CD4-positive, CD25-positive, alpha-beta regulatory T cell (primary cell): ENCODE data around the gene GMDS. TPM values are rescaled to one million over a fixed set of nuclear protein-coding genes. Genes with fewer than 3 reads are reported as not detected.

ENCODE experiments used
- ATAC-seq, 2 donors: fragments of 150-1000 bp; cut with Tn5 transposase; one replicate each; pipeline ENCODE4 v1.10.0; 2021; ENCODE audit warnings: low read depth in 2 of 2, moderate number of reproducible peaks in 2 of 2, moderate library complexity in 1 of 2
- DNase-seq, 3 donors: peaks; one replicate each; pipeline versions ENCODE4 v3.0.0 to v3.0.0-alpha.2; 2012 to 2022; ENCODE audit warnings: mixed read lengths in 1 of 3
- H3K27ac ChIP-seq: one replicate; pipeline ENCODE4 v1.7.0; 2013; ENCODE audit warnings: mild to moderate bottlenecking, low read length; ENCODE audit not compliant: insufficient read depth, poor library complexity, severe bottlenecking
- H3K27me3 ChIP-seq: one replicate; pipeline ENCODE4 v1.7.0; 2013; ENCODE audit warnings: low read length; ENCODE audit not compliant: control insufficient read depth, insufficient read depth
- H3K36me3 ChIP-seq: one replicate; pipeline ENCODE4 v1.7.0; 2013; ENCODE audit warnings: mild to moderate bottlenecking, low read length, moderate library complexity; ENCODE audit not compliant: control insufficient read depth, insufficient read depth
- H3K4me1 ChIP-seq: 2 replicates; pipeline ENCODE4 v1.7.0; 2013; ENCODE audit warnings: mild to moderate bottlenecking, low read length; ENCODE audit not compliant: insufficient read depth, control insufficient read depth, poor library complexity, severe bottlenecking
- H3K4me3 ChIP-seq: one replicate; pipeline ENCODE4 v1.7.0; 2013; ENCODE audit warnings: low read depth, mild to moderate bottlenecking, low read length, moderate library complexity
- H3K9me3 ChIP-seq, 2 experiments: 1 replicate in 1 of 2; 2 replicates in 1 of 2; pipeline ENCODE4 v1.7.0; 2013; ENCODE audit warnings: low read length in 2 of 2, mild to moderate bottlenecking in 1 of 2, moderate library complexity in 1 of 2; ENCODE audit not compliant: control insufficient read depth in 2 of 2
- H3K27ac Mint-ChIP-seq, 3 donors: one replicate each; pipeline ENCODE4 v1.8.0; 2020 to 2022; ENCODE audit warnings: mild to moderate bottlenecking in 3 of 3, mixed read lengths in 3 of 3, moderate library complexity in 2 of 3
- H3K27me3 Mint-ChIP-seq: one replicate; pipeline ENCODE4 v1.8.0; 2022; ENCODE audit warnings: mild to moderate bottlenecking, mixed read lengths
- H3K36me3 Mint-ChIP-seq: one replicate; pipeline ENCODE4 v1.8.0; 2020; ENCODE audit warnings: mixed read lengths
- H3K4me1 Mint-ChIP-seq, 4 donors: one replicate each; pipeline ENCODE4 v1.8.0; 2020 to 2022; ENCODE audit warnings: mixed read lengths in 4 of 4, mild to moderate bottlenecking in 1 of 4
- H3K4me3 Mint-ChIP-seq, 4 donors: one replicate each; pipeline ENCODE4 v1.8.0; 2020 to 2022; ENCODE audit warnings: mild to moderate bottlenecking in 4 of 4, mixed read lengths in 4 of 4, moderate library complexity in 3 of 4
- H3K9me3 Mint-ChIP-seq, 7 donors: one replicate each; pipeline ENCODE4 v1.8.0; 2020 to 2022; ENCODE audit warnings: mixed read lengths in 7 of 7, mild to moderate bottlenecking in 3 of 7, moderate library complexity in 2 of 7
- polyA plus RNA-seq, 4 donors: library from polyadenylated mRNA; unstranded; fragments of 300-500 nt; fragmentation: Illumina TruSeq; gene quantifications; one replicate each; pipeline ENCODE4 v1.2.3, GENCODE V29; 2021
- total RNA-seq: library from RNA; stranded (reverse); gene quantifications from one replicate; pipeline ENCODE4 v1.2.3, GENCODE V29; 2022

Gene GMDS
- total and polyA plus RNA-seq, 5 donors from 2014 or later: 17.5 to 23.9 (median 20.2) TPM

DNA sequence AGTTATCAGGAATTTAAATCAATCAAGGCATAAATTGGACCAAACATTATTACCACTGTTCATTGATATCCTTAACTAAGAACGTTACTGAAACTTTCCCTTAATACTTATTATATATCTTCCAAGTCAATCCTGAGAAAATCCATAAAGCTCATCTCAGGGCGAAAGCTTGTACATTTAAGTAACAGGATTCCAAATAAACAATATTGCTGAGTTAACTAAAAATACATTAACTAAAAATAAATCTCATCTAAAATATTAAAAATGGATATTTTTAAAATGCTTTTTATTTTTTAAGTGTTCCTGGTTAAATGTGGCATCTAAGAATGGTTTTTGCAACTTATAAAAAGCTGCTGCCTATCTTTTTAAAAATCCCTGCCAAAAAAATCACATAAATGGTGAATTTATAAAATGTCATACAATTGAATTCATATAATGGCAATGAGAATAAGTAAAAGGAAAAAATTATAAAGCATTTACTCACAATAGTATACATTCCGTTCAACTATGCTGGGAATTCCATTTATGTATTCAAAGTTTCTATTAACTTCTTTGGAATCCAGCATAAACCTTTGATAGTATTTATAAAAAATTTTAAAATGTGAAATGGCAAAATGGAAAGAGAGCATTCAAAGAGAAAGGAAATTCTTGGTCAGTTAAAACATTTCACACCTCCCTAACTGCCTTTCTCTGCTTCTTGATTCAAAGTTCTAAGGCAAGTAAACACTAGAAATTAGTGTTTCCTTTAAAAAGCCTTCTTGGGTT, 20.8 kb upstream of the GMDS start:
- Histone ChIP-seq H3K36me3 (peaks cover 23% of the 10 kb centered on the region), H3K27me3 (no peaks in the 10 kb centered on the region), H3K4me1 (no peaks in the 10 kb centered on the region), H3K4me3 (no peak overlapping the region), H3K9me3 (no peaks in the 10 kb centered on the region), H3K27ac (no peak overlapping the region)
- DNase-seq: no peak
- Mint-ChIP-seq H3K36me3 (peaks cover 52% of the 10 kb centered on the region), H3K9me3 (peaks cover 0 to 4% (median 0%) of the 10 kb centered on the region in 7 donors), H3K4me3 (no peak overlapping the region), H3K27me3 (no peaks in the 10 kb centered on the region), H3K4me1 (peaks cover 4 to 13% (median 7%) of the 10 kb centered on the region in 4 donors), H3K27ac (no peak overlapping the region)
- no peak for ATAC-seq

DNA sequence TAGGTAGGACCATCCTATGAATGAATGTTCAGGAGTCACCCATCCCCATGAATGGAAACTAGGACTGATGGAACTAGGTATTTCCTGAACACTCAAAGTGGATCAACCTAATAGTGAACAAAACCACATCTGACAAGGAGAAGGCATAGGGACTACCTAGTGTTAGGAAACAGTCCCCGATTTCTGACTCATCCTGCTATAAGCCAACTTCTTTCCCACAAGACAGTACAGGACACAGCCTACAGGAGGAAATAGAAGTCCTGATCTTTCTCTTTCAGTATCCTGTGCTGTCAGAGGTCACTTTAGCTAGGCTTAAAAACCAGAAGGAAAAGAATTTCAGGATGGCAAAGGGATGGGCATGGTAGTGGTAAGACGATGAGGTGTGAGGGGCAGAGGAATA, 19.5 kb upstream of the GMDS start:
- H3K36me3 Mint-ChIP-seq: peaks cover 43% of the 10 kb centered on the region

DNA sequence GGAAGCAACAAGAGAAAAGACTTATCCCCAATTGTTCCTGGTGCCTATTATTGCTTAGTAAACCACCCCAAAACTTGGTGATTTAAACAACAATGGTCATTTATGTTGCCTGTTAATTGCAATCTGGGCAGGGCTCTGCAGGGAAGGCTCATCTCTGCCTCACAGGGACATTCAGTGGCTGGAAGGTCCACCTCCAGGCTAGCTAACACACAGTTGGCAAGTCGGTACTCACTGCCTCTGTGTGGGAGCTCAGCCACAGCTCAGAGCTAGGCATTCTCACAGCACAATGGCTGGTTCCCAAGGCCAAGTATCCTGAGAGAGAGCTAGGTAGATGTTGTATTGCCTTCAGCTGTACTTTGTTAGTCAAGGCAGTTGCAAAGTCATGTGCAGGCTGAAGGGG, 18.5 kb upstream of the GMDS start:
- DNase-seq (no peak), ATAC-seq (no peak)
- Mint-ChIP-seq H3K27ac (no peak overlapping the region), H3K36me3 (peaks cover 48% of the 10 kb centered on the region), H3K4me1 (peaks cover 4 to 16% (median 11%) of the 10 kb centered on the region in 4 donors), H3K27me3 (no peaks in the 10 kb centered on the region), H3K4me3 (no peak overlapping the region), H3K9me3 (no peaks in the 10 kb centered on the region)
- no peak overlapping the region for H3K27ac ChIP-seq
- peaks cover 18% of the 10 kb centered on the region for H3K36me3 ChIP-seq
- no peaks in the 10 kb centered on the region for H3K9me3 ChIP-seq
- no peaks in the 10 kb centered on the region for H3K4me1 ChIP-seq
- no peaks in the 10 kb centered on the region for H3K27me3 ChIP-seq
- no peak overlapping the region for H3K4me3 ChIP-seq

More for the DNA sequence above, 19.5 kb upstream of the GMDS start:
- H3K4me1 Mint-ChIP-seq: peaks cover 2 to 12% (median 8%) of the 10 kb centered on the region in 4 donors
- Histone ChIP-seq H3K27ac (no peak overlapping the region), H3K4me3 (no peak overlapping the region), H3K36me3 (peaks cover 18% of the 10 kb centered on the region), H3K27me3 (no peaks in the 10 kb centered on the region), H3K4me1 (no peaks in the 10 kb centered on the region), H3K9me3 (no peaks in the 10 kb centered on the region)
- no peak overlapping the region for H3K4me3 Mint-ChIP-seq
- no peak for DNase-seq
- H3K27me3 Mint-ChIP-seq: no peaks in the 10 kb centered on the region
- no peak for ATAC-seq
- H3K9me3 Mint-ChIP-seq: no peaks in the 10 kb centered on the region
- H3K27ac Mint-ChIP-seq: no peak overlapping the region

DNA sequence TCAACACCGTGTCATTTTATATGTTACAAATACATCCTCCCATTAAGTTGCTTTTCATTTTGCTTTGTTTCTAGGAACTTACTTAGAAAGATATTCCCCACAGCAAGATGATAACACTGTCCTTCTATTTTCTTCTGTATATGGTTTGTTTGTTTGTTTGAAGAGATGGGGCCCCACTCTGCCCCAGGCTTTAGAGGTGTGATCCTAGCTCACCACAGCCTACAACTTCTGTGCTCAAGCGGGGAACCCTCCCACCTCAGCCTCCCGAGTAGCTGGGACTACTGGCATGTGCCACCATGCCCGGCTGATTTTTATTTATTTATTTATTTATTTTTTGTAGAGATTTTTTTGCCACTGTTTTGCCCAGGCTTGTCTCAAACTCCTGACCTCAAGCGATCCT, 14.2 kb upstream of the GMDS start:
- ATAC-seq (no peak), DNase-seq (no peak)
- no peaks in the 10 kb centered on the region for H3K9me3 ChIP-seq
- peaks cover 3% of the 10 kb centered on the region for H3K36me3 ChIP-seq
- Mint-ChIP-seq H3K4me1 (peaks cover 4 to 24% (median 11%) of the 10 kb centered on the region in 4 donors), H3K27me3 (no peaks in the 10 kb centered on the region), H3K27ac (no peak overlapping the region), H3K9me3 (peaks cover 0 to 22% (median 2%) of the 10 kb centered on the region in 7 donors), H3K36me3 (peaks cover 48% of the 10 kb centered on the region), H3K4me3 (no peak overlapping the region)
- no peak overlapping the region for H3K4me3 ChIP-seq
- H3K4me1 ChIP-seq: no peaks in the 10 kb centered on the region
- no peak overlapping the region for H3K27ac ChIP-seq
- H3K27me3 ChIP-seq: no peaks in the 10 kb centered on the region

GRCh38 chr6:2259002-2259494, 13.6 kb upstream of the GMDS start:
- peaks cover 4 to 24% (median 11%) of the 10 kb centered on the region in 4 donors for H3K4me1 Mint-ChIP-seq
- no peak for ATAC-seq
- no peak overlapping the region for H3K4me3 Mint-ChIP-seq
- Histone ChIP-seq H3K9me3 (no peaks in the 10 kb centered on the region), H3K4me3 (no peak overlapping the region), H3K27ac (no peak overlapping the region), H3K4me1 (no peaks in the 10 kb centered on the region), H3K36me3 (peaks cover 6% of the 10 kb centered on the region), H3K27me3 (no peaks in the 10 kb centered on the region)
- no peaks in the 10 kb centered on the region for H3K27me3 Mint-ChIP-seq
- H3K36me3 Mint-ChIP-seq: peaks cover 46% of the 10 kb centered on the region
- peaks cover 0 to 22% (median 2%) of the 10 kb centered on the region in 7 donors for H3K9me3 Mint-ChIP-seq
- no peak overlapping the region for H3K27ac Mint-ChIP-seq
- DNase-seq: no peak

DNA sequence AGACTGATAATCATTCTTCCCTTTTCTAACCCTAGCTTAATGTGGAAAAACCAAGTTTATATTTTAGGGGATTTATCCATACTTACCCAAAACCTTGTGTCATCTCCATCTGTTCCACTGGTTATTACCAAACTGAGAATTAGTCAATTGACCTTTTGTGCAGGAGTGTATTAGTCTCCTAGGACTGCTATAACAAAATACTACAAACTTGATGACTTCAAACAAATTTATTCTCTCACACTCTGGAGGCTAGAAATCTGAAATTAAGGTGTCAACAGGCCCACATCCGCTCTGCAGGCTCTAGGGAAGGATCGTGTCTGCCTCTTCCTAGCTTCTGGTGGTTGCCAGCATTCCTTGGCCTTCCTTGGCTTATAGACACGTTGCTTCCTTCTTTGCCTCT, 12.7 kb upstream of the GMDS start:
- no peak overlapping the region for H3K4me3 Mint-ChIP-seq

DNA sequence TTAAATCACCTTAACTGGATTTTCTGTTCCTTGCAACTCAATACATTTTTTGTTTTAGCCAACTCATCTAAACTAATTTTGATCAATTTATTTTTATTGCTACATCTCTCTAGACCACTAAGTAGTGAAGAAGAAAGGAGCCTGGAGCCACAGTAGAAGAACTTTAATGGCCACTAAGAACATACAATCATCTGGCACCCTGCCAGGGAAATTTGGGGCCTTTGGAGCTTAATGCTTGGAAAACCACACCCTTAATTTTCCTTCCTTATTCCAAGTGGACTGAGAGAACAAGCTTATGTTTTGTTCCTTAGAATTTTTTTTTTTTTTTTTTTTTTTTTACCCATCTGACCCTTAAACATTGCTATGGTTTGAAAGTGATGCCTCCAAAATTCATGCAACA, 12.0 kb upstream of the GMDS start:
- H3K9me3 ChIP-seq: no peaks in the 10 kb centered on the region
- no peak overlapping the region for H3K4me3 ChIP-seq
- H3K4me3 Mint-ChIP-seq: no peak overlapping the region
- no peaks in the 10 kb centered on the region for H3K27me3 ChIP-seq
- H3K4me1 ChIP-seq: no peaks in the 10 kb centered on the region
- H3K9me3 Mint-ChIP-seq: peaks cover 0 to 22% (median 2%) of the 10 kb centered on the region in 7 donors
- ATAC-seq (no peak), DNase-seq (no peak)
- H3K27ac ChIP-seq: no peak overlapping the region
- peaks cover 3 to 23% (median 12%) of the 10 kb centered on the region in 4 donors for H3K4me1 Mint-ChIP-seq
- H3K36me3 Mint-ChIP-seq: peaks cover 49% of the 10 kb centered on the region
- H3K36me3 ChIP-seq: peaks cover 14% of the 10 kb centered on the region
- no peak overlapping the region for H3K27ac Mint-ChIP-seq
- H3K27me3 Mint-ChIP-seq: no peaks in the 10 kb centered on the region

More for the DNA sequence above, 12.7 kb upstream of the GMDS start:
- H3K4me1 Mint-ChIP-seq: peaks cover 4 to 24% (median 13%) of the 10 kb centered on the region in 4 donors
- no peaks in the 10 kb centered on the region for H3K27me3 ChIP-seq
- peaks cover 0 to 22% (median 2%) of the 10 kb centered on the region in 7 donors for H3K9me3 Mint-ChIP-seq
- no peak overlapping the region for H3K27ac Mint-ChIP-seq
- peaks cover 14% of the 10 kb centered on the region for H3K36me3 ChIP-seq
- no peak overlapping the region for H3K4me3 ChIP-seq
- no peaks in the 10 kb centered on the region for H3K27me3 Mint-ChIP-seq
- DNase-seq (no peak), ATAC-seq (no peak)
- H3K9me3 ChIP-seq: no peaks in the 10 kb centered on the region
- H3K4me1 ChIP-seq: no peaks in the 10 kb centered on the region
- H3K27ac ChIP-seq: no peak overlapping the region
- peaks cover 50% of the 10 kb centered on the region for H3K36me3 Mint-ChIP-seq

- Histone ChIP-seq H3K27ac (no peak overlapping the region), H3K36me3 (peaks cover 18% of the 10 kb centered on the region), H3K4me1 (no peaks in the 10 kb centered on the region), H3K9me3 (no peaks in the 10 kb centered on the region), H3K27me3 (no peaks in the 10 kb centered on the region), H3K4me3 (no peak overlapping the region)
- Mint-ChIP-seq H3K27ac (peak overlapping the region in 1 of 3 donors; percentile 54), H3K36me3 (peaks cover 55% of the 10 kb centered on the region), H3K9me3 (peaks cover 0 to 22% (median 2%) of the 10 kb centered on the region in 7 donors), H3K4me1 (peaks cover 3 to 21% (median 9%) of the 10 kb centered on the region in 4 donors), H3K4me3 (no peak overlapping the region), H3K27me3 (no peaks in the 10 kb centered on the region)
- DNase-seq (no peak), ATAC-seq (no peak)
Observed at GRCh38 chr6:2254747-2255146, 9.3 kb upstream of the GMDS start.
